Measurements from ENCODE around the gene PIKFYVE. TPM values are rescaled to one million over a fixed set of nuclear protein-coding genes. Genes with fewer than 3 reads are reported as not detected.

Gene PIKFYVE
- total and polyA plus RNA-seq, 9 donors, result 10.6 to 26.6 (median 15.4) TPM

DNA sequence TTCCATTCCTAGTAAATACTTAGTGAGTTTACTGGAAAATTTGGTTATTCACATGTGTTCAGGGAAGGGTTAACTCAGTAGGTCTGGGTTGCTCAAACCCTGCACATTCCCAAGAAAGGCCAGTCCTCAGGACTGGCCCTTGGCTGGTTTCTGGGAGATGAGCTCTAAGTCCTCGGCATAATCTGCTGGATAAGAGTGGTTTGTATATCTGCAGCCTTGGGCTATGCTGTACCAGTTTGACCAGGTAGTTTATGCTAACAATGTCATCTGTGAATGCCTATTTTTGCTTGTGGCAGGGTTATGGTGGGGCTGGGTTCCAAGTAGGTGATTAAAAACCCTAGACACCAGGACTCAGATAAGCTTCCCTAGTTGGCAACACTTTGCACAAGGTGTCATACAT, 133.1 kb downstream of the PIKFYVE start:
- Histone ChIP-seq H3K4me3 (ENCODE audit: low read length) (no peak overlapping the region), H3K27ac (ENCODE audit: low read length) (no peak overlapping the region), H3K4me1 (ENCODE audit: control insufficient read depth, insufficient read depth, low read length) (no peaks in the 10 kb centered on the region), H3K27me3 (ENCODE audit: control insufficient read depth, insufficient read depth, low read length) (peaks cover 4% of the 10 kb centered on the region), H3K36me3 (ENCODE audit: control insufficient read depth, insufficient read depth, low read length) (no peaks in the 10 kb centered on the region), H3K9me3 (replicated peaks; ENCODE audit: control insufficient read depth, low read depth, low read length) (peaks cover 10% of the 10 kb centered on the region)
- DNase-seq, result no peak
- no CpG with 5 or more reads among the region's 1 CpG for WGBS (ENCODE audit: insufficient coverage)

DNA sequence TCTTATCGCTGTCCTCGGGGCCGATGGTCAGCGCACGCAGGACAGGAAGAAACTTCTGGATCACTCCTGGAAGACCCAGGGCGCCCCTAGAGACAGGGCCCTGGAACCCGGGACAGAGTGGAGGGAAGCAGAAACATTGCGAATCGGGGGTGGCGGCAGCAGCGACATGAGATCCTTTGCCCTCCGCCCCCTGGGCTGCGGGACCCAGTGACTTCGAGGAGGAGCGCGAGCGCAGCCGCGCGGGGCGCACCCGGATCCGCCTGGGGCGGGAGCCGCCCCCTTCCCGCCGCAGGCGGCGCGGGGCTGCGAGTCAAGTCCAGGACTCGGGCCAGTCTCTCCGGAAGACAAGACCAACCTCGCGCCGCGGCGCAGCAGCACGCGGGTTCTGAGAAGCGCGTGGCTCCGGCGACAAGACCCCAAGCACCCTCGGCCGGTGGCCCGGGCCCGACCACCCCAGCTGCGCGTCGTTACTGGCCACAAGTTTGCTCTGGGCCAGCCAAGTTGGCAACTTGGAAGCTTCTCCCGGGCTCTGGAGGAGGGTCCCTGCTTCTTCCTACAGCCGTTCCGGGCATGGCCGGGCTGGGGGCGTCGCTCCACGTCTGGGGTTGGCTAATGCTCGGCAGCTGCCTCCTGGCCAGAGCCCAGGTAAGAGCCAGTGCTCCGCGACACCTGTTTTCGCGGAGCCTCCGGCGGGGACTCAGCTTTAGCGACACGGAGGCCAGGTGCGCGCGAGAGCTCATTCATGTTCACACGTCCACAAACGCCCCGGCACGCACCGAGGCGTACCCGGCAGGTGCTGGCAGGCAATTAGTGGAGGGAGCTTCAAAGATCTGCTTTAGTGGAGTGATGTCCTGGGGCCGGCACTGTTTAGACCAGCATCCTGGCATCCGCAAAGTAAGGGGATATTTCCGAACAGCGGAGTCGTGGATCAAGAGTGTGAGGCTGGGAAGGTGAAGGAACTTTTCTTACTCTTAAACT, 140.7 kb downstream of the PIKFYVE start, which contains the start of gene PTH2R:
Gene PTH2R, plus strand, starts transcription at position 319 of the 978 bp plus-strand sequence. Its CDS starts 252 bp downstream, at position 571.
- H3K9me3 ChIP-seq (replicated peaks; ENCODE audit: control insufficient read depth, low read depth, low read length), result no peaks in the 10 kb centered on the region
- H3K27me3 ChIP-seq (ENCODE audit: control insufficient read depth, insufficient read depth, low read length), result peaks cover 18% of the 10 kb centered on the region
- DNase-seq, result peak; percentile 31
- no peak within 1 kb of the TSS for H3K27ac ChIP-seq (ENCODE audit: low read length)
- H3K36me3 ChIP-seq (ENCODE audit: control insufficient read depth, insufficient read depth, low read length), result no peaks in the 10 kb centered on the region
- H3K4me3 ChIP-seq (ENCODE audit: low read length), result peak within 1 kb of the TSS; percentile 23
- 3% methylated on average over 81 of the region's 82 CpGs for WGBS (ENCODE audit: insufficient coverage)
- H3K4me1 ChIP-seq (ENCODE audit: control insufficient read depth, insufficient read depth, low read length), result peaks cover 8% of the 10 kb centered on the region

DNA sequence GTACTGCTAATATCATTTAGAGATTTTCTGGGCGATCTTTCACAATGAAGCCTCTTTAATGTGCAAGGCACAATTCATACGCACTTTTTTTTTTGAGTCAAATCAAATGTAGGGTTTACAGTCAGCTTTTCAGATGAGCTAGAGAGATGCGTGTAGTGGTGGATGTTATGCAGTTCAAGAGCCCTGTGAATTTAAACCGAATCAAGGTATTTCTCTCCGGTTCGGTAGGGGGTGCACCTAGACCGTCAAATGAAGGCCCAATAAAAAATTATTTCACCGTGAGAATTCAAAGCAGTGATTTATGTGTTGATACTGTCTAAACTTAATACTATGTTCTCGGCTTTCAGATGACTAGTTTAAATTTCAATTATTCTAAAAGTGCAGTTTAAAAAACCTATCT, 141.6 kb downstream of the PIKFYVE start:
- DNase-seq, result peak; percentile 38
- H3K9me3 ChIP-seq (replicated peaks; ENCODE audit: control insufficient read depth, low read depth, low read length), result no peaks in the 10 kb centered on the region
- H3K36me3 ChIP-seq (ENCODE audit: control insufficient read depth, insufficient read depth, low read length), result no peaks in the 10 kb centered on the region
- no CpG with 5 or more reads among the region's 9 CpGs for WGBS (ENCODE audit: insufficient coverage)
- peaks cover 8% of the 10 kb centered on the region for H3K4me1 ChIP-seq (ENCODE audit: control insufficient read depth, insufficient read depth, low read length)
- no peak overlapping the region for H3K4me3 ChIP-seq (ENCODE audit: low read length)
- peaks cover 18% of the 10 kb centered on the region for H3K27me3 ChIP-seq (ENCODE audit: control insufficient read depth, insufficient read depth, low read length)
- H3K27ac ChIP-seq (ENCODE audit: low read length), result no peak overlapping the region

Other genes starting within 250 kb of the PIKFYVE start
- 8.7 TPM for gene PLEKHM3, start 240.7 kb upstream of the PIKFYVE start, total RNA-seq
- 1 to 10 TPM; 6.2 to 9.5 (median 7.2) TPM for gene PLEKHM3, start 240.7 kb upstream of the PIKFYVE start, polyA plus RNA-seq (ENCODE audit: insufficient read depth in 1 of 8, insufficient read length in 8 of 8, low replicate concordance in 1 of 8)
- gene CRYGD, start 141.7 kb upstream of the PIKFYVE start, total RNA-seq, result not detected
- not detected for gene CRYGD, start 141.7 kb upstream of the PIKFYVE start, polyA plus RNA-seq (ENCODE audit: insufficient read depth in 1 of 8, insufficient read length in 8 of 8, low replicate concordance in 1 of 8)
- not detected for gene CRYGC, start 136.4 kb upstream of the PIKFYVE start, total RNA-seq
- gene CRYGC, start 136.4 kb upstream of the PIKFYVE start, polyA plus RNA-seq (ENCODE audit: insufficient read depth in 1 of 8, insufficient read length in 8 of 8, low replicate concordance in 1 of 8), result not detected
- gene CRYGB, start 120.1 kb upstream of the PIKFYVE start, total RNA-seq, result not detected
- gene CRYGB, start 120.1 kb upstream of the PIKFYVE start, polyA plus RNA-seq (ENCODE audit: insufficient read depth in 1 of 8, insufficient read length in 8 of 8, low replicate concordance in 1 of 8), result not detected
- gene CRYGA, start 102.7 kb upstream of the PIKFYVE start, total RNA-seq, result not detected
- not detected for gene CRYGA, start 102.7 kb upstream of the PIKFYVE start, polyA plus RNA-seq (ENCODE audit: insufficient read depth in 1 of 8, insufficient read length in 8 of 8, low replicate concordance in 1 of 8)
- gene C2orf80, start 76.2 kb upstream of the PIKFYVE start, total RNA-seq, result not detected
- not detected for gene C2orf80, start 76.2 kb upstream of the PIKFYVE start, polyA plus RNA-seq (ENCODE audit: insufficient read depth in 1 of 8, insufficient read length in 8 of 8, low replicate concordance in 1 of 8)
- 37.2 TPM for gene IDH1, start 11.2 kb upstream of the PIKFYVE start, total RNA-seq
- 10 to 100 TPM; 33.3 to 43.7 (median 36.1) TPM for gene IDH1, start 11.2 kb upstream of the PIKFYVE start, polyA plus RNA-seq (ENCODE audit: insufficient read depth in 1 of 8, insufficient read length in 8 of 8, low replicate concordance in 1 of 8)
- 1.2 TPM for gene PTH2R, start 140.5 kb downstream of the PIKFYVE start, total RNA-seq
- 1 to 10 TPM in 1 of 8 donors, under 1 TPM in 6, not detected in 1; 0.11 to 2.2 (median 0.29) TPM for gene PTH2R, start 140.5 kb downstream of the PIKFYVE start, polyA plus RNA-seq (ENCODE audit: insufficient read depth in 1 of 8, insufficient read length in 8 of 8, low replicate concordance in 1 of 8)

All from muscle of leg (tissue), 11 donors.